ENCODE results near the gene ARHGEF4. TPM values are rescaled to one million over a fixed set of nuclear protein-coding genes. Genes with fewer than 3 reads are reported as not detected.
A peak's percentile ranks its signal among the peaks of the same experiment; 100 is the strongest.

The ARHGEF4 gene
- total RNA-seq, 2 donors from 2014 or later = 50.3 to 54.7 TPM

GRCh38 chr2:130872741-130873125, 36.0 kb downstream of the ARHGEF4 start:
- no peak overlapping the region for H3K4me3 Mint-ChIP-seq

GRCh38 chr2:130873700-130874346, 37.1 kb downstream of the ARHGEF4 start:
- Mint-ChIP-seq H3K27ac (no peak overlapping the region), H3K27me3 (ENCODE audit: insufficient read depth) (no peaks in the 10 kb centered on the region), H3K4me3 (no peak overlapping the region), H3K36me3 (ENCODE audit: low read depth) (no peaks in the 10 kb centered on the region), H3K4me1 (peaks cover 6% of the 10 kb centered on the region), H3K9me3 (peaks cover 5% of the 10 kb centered on the region)
- WGBS, 2 experiments (ENCODE audit: insufficient coverage in 1 of 2, insufficient read length in 1 of 2) = 52 to 61% methylated on average over 9 of the region's 9 CpGs
- peak; percentile 92 for DNase-seq
- peak; percentile 79 for TF ChIP-seq CTCF (conservative IDR thresholded peaks at IDR 0.05)
- Histone ChIP-seq H3K9me3 (ENCODE audit: control insufficient read depth, low read length) (no peaks in the 10 kb centered on the region), H3K36me3 (ENCODE audit: control insufficient read depth, insufficient read depth, low read length) (no peaks in the 10 kb centered on the region), H3K4me1 (ENCODE audit: control insufficient read depth, insufficient read depth, low read length) (no peaks in the 10 kb centered on the region), H3K4me3 (ENCODE audit: low read length) (no peak overlapping the region), H3K27ac (ENCODE audit: low read depth, low read length) (no peak overlapping the region), H3K27me3 (ENCODE audit: control insufficient read depth, insufficient read depth, low read length, poor library complexity, severe bottlenecking) (no peaks in the 10 kb centered on the region), H3K9ac (ENCODE audit: extremely low read depth, low read length, poor library complexity, severe bottlenecking) (no peak overlapping the region)

More at GRCh38 chr2:130872741-130873125, 36.0 kb downstream of the ARHGEF4 start:
- Histone ChIP-seq H3K4me3 (ENCODE audit: low read length) (no peak overlapping the region), H3K27ac (ENCODE audit: low read depth, low read length) (peak overlapping the region; percentile 12), H3K9ac (ENCODE audit: extremely low read depth, low read length, poor library complexity, severe bottlenecking) (no peak overlapping the region), H3K36me3 (ENCODE audit: control insufficient read depth, insufficient read depth, low read length) (no peaks in the 10 kb centered on the region), H3K27me3 (ENCODE audit: control insufficient read depth, insufficient read depth, low read length, poor library complexity, severe bottlenecking) (no peaks in the 10 kb centered on the region), H3K9me3 (ENCODE audit: control insufficient read depth, low read length) (no peaks in the 10 kb centered on the region), H3K4me1 (ENCODE audit: control insufficient read depth, insufficient read depth, low read length) (no peaks in the 10 kb centered on the region)
- no peaks in the 10 kb centered on the region for H3K36me3 Mint-ChIP-seq (ENCODE audit: low read depth)
- WGBS, 2 experiments (ENCODE audit: insufficient coverage in 1 of 2, insufficient read length in 1 of 2) = 82 to 88% methylated on average over 4 to 6 of the region's 6 CpGs
- no peak for DNase-seq
- no peak overlapping the region for H3K27ac Mint-ChIP-seq
- peaks cover 6% of the 10 kb centered on the region for H3K4me1 Mint-ChIP-seq
- H3K9me3 Mint-ChIP-seq = peaks cover 5% of the 10 kb centered on the region
- no peak for TF ChIP-seq CTCF (conservative IDR thresholded peaks at IDR 0.05)
- no peaks in the 10 kb centered on the region for H3K27me3 Mint-ChIP-seq (ENCODE audit: insufficient read depth)

GRCh38 chr2:130874512-130874911, 37.8 kb downstream of the ARHGEF4 start:
- TF ChIP-seq CTCF (conservative IDR thresholded peaks at IDR 0.05) = no peak
- no peaks in the 10 kb centered on the region for H3K36me3 Mint-ChIP-seq (ENCODE audit: low read depth)
- H3K27ac ChIP-seq (ENCODE audit: low read depth, low read length) = no peak overlapping the region
- H3K36me3 ChIP-seq (ENCODE audit: control insufficient read depth, insufficient read depth, low read length) = no peaks in the 10 kb centered on the region
- H3K27ac Mint-ChIP-seq = no peak overlapping the region
- no peaks in the 10 kb centered on the region for H3K27me3 ChIP-seq (ENCODE audit: control insufficient read depth, insufficient read depth, low read length, poor library complexity, severe bottlenecking)
- 92 to 100% methylated on average over 1 to 3 of the region's 3 CpGs for WGBS, 2 experiments (ENCODE audit: insufficient coverage in 1 of 2, insufficient read length in 1 of 2)
- H3K9ac ChIP-seq (ENCODE audit: extremely low read depth, low read length, poor library complexity, severe bottlenecking) = no peak overlapping the region
- H3K9me3 Mint-ChIP-seq = peaks cover 5% of the 10 kb centered on the region
- H3K4me1 Mint-ChIP-seq = peaks cover 6% of the 10 kb centered on the region
- DNase-seq = peak; percentile 13
- H3K9me3 ChIP-seq (ENCODE audit: control insufficient read depth, low read length) = no peaks in the 10 kb centered on the region
- H3K4me3 ChIP-seq (ENCODE audit: low read length) = no peak overlapping the region
- H3K27me3 Mint-ChIP-seq (ENCODE audit: insufficient read depth) = no peaks in the 10 kb centered on the region
- H3K4me1 ChIP-seq (ENCODE audit: control insufficient read depth, insufficient read depth, low read length) = no peaks in the 10 kb centered on the region
- H3K4me3 Mint-ChIP-seq = no peak overlapping the region
